IPS-11a (cell line): ENCODE results near the gene SRGAP3.
"Not testable (repeated sequence)": the region's sequence is repeated elsewhere in the genome, so short reads cannot be mapped to it uniquely, and the experiment has no call there.

ENCODE experiments used
- H3K4me3 ChIP-seq: one replicate; pipeline ENCODE4 v1.5.1; 2013; ENCODE audit warnings: low read depth, low read length, control low read depth

Gene SRGAP3

GRCh38 chr3:9098716-9099675 is 150.4 kb downstream of the SRGAP3 start:
- H3K4me3 ChIP-seq: no peak overlapping the region

GRCh38 chr3:9097495-9097894 is 152.0 kb downstream of the SRGAP3 start:
- H3K4me3 ChIP-seq: no peak overlapping the region

GRCh38 chr3:9091486-9092235 is 157.8 kb downstream of the SRGAP3 start:
- no peak overlapping the region for H3K4me3 ChIP-seq

GRCh38 chr3:9088441-9089353 is 160.7 kb downstream of the SRGAP3 start:
- no peak overlapping the region for H3K4me3 ChIP-seq

- H3K4me3 ChIP-seq: no peak overlapping the region
Observed at GRCh38 chr3:9087831-9088413, 161.5 kb downstream of the SRGAP3 start.

GRCh38 chr3:9085428-9085827 is 164.0 kb downstream of the SRGAP3 start:
- H3K4me3 ChIP-seq: not testable (repeated sequence)

- H3K4me3 ChIP-seq: no peak overlapping the region
Observed at GRCh38 chr3:9081184-9081818, 168.1 kb downstream of the SRGAP3 start.

GRCh38 chr3:9080163-9080562 is 169.3 kb downstream of the SRGAP3 start:
- no peak overlapping the region for H3K4me3 ChIP-seq

- no peak overlapping the region for H3K4me3 ChIP-seq
Observed at GRCh38 chr3:9079676-9080075, 169.8 kb downstream of the SRGAP3 start.

- no peak overlapping the region for H3K4me3 ChIP-seq
Observed at GRCh38 chr3:9078561-9079240, 170.7 kb downstream of the SRGAP3 start.

- H3K4me3 ChIP-seq: no peak overlapping the region
Observed at GRCh38 chr3:9077029-9077428, 172.4 kb downstream of the SRGAP3 start.

- H3K4me3 ChIP-seq: no peak overlapping the region
Observed at GRCh38 chr3:9075762-9076161, 173.7 kb downstream of the SRGAP3 start.

- no peak overlapping the region for H3K4me3 ChIP-seq
Observed at GRCh38 chr3:9074079-9074478, 175.4 kb downstream of the SRGAP3 start.

GRCh38 chr3:9072667-9073009 is 176.8 kb downstream of the SRGAP3 start:
- H3K4me3 ChIP-seq: no peak overlapping the region

GRCh38 chr3:9071936-9072666 is 177.3 kb downstream of the SRGAP3 start:
- no peak overlapping the region for H3K4me3 ChIP-seq

GRCh38 chr3:9070961-9071360 is 178.5 kb downstream of the SRGAP3 start:
- no peak overlapping the region for H3K4me3 ChIP-seq

GRCh38 chr3:9069971-9070370 is 179.5 kb downstream of the SRGAP3 start:
- H3K4me3 ChIP-seq: no peak overlapping the region

GRCh38 chr3:9068051-9068450 is 181.4 kb downstream of the SRGAP3 start:
- no peak overlapping the region for H3K4me3 ChIP-seq
